ENCODE results near the gene CCDC152.

- TF ChIP-seq EZH2 (IDR thresholded peaks at IDR 0.05; ENCODE audit: insufficient read depth, poor library complexity, severe bottlenecking): no peak
- TF ChIP-seq EZH2phosphoT487 (IDR thresholded peaks at IDR 0.05; ENCODE audit: insufficient read depth, low read depth): no peak
Observed at GRCh38 chr5:42799241-42799608, 42.6 kb downstream of the CCDC152 start.

Measured in GM23248 (cell line).